ENCODE measurements around the gene COG1. TPM values are rescaled to one million over a fixed set of nuclear protein-coding genes. Genes with fewer than 3 reads are reported as not detected.
"Not testable (repeated sequence)": the region's sequence is repeated elsewhere in the genome, so short reads cannot be mapped to it uniquely, and the experiment has no call there.

Gene COG1, protein sequence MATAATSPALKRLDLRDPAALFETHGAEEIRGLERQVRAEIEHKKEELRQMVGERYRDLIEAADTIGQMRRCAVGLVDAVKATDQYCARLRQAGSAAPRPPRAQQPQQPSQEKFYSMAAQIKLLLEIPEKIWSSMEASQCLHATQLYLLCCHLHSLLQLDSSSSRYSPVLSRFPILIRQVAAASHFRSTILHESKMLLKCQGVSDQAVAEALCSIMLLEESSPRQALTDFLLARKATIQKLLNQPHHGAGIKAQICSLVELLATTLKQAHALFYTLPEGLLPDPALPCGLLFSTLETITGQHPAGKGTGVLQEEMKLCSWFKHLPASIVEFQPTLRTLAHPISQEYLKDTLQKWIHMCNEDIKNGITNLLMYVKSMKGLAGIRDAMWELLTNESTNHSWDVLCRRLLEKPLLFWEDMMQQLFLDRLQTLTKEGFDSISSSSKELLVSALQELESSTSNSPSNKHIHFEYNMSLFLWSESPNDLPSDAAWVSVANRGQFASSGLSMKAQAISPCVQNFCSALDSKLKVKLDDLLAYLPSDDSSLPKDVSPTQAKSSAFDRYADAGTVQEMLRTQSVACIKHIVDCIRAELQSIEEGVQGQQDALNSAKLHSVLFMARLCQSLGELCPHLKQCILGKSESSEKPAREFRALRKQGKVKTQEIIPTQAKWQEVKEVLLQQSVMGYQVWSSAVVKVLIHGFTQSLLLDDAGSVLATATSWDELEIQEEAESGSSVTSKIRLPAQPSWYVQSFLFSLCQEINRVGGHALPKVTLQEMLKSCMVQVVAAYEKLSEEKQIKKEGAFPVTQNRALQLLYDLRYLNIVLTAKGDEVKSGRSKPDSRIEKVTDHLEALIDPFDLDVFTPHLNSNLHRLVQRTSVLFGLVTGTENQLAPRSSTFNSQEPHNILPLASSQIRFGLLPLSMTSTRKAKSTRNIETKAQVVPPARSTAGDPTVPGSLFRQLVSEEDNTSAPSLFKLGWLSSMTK
- 24.1 and 31.6 TPM in 2 replicates for total RNA-seq (2014; rRNA removed)
- percentile 91 among the genes with signal in this experiment for Bru-seq, nascent RNA
- percentile 88 among the genes with signal in this experiment for BruChase-seq, experiment 1, labeled RNA remaining after a 6-hour chase
- BruChase-seq, experiment 2, labeled RNA remaining after a 2-hour chase: percentile 90 among the genes with signal in this experiment
- long read RNA-seq, full-length matches to known transcripts: 184 of 340 reads
- long read RNA-seq, partial matches to known transcripts: 103 of 340 reads
- long read RNA-seq, other reads (novel, unspliced or antisense): 53 of 340 reads

- no peaks in the 10 kb centered on the region for H3K27me3 ChIP-seq (ENCODE audit: low read length)
- H3K4me3 ChIP-seq (ENCODE audit: low read length): peak within 1 kb of the TSS; percentile 82
- POLR2A ChIA-PET (ENCODE audit: unreplicated experiment): no interaction called here
- BruUV-seq (replicated peaks): no TSS peak
- peak within 1 kb of the TSS; percentile 83 for H3K27ac ChIP-seq (ENCODE audit: low read length)
- H3K9ac ChIP-seq (ENCODE audit: low read length): peak within 1 kb of the TSS; percentile 95
- TF ChIP-seq CTCF (conservative IDR thresholded peaks at IDR 0.05; ENCODE audit: low read depth, low read length) (no peak), EZH2phosphoT487 (IDR thresholded peaks at IDR 0.05; ENCODE audit: borderline replicate concordance, low read length) (no peak), EZH2 (IDR thresholded peaks at IDR 0.05; ENCODE audit: low read length, unreplicated experiment) (no peak)
- no peaks in the 10 kb centered on the region for H3K9me3 ChIP-seq (ENCODE audit: low read length)
- no peaks in the 10 kb centered on the region for H4K20me1 ChIP-seq (ENCODE audit: low read length)
- CTCF ChIA-PET: interaction anchor here (0.6 kb wide), 1 partner anchor 466 kb away, joined by 3 read pairs; no protein-coding TSS in a partner anchor
- DNase-seq (peak; percentile 94), ATAC-seq (peak; percentile 67)
- H3K9me2 ChIP-seq (replicated peaks; ENCODE audit: low read length): no peaks in the 10 kb centered on the region
- H3K4me1 ChIP-seq (ENCODE audit: insufficient read depth, low read length): peaks cover 17% of the 10 kb centered on the region
- H3K79me2 ChIP-seq (ENCODE audit: low read length): peaks cover 34% of the 10 kb centered on the region
- H3F3A ChIP-seq (ENCODE audit: low read length, unreplicated experiment): no peaks in the 10 kb centered on the region
- H2AFZ ChIP-seq (ENCODE audit: low read length): peak within 1 kb of the TSS; percentile 91
- peak within 1 kb of the TSS; percentile 93 for H3K4me2 ChIP-seq (ENCODE audit: low read length)
- intact Hi-C loops (cut with micrococcal nuclease): loop anchor here (2.0 to 5.0 kb wide), 2 partner anchors 40 to 119 kb away; partner anchors contain the start of gene CDC42EP4
- H3K36me3 ChIP-seq (ENCODE audit: low read depth, low read length): peaks cover 16% of the 10 kb centered on the region
These were observed at the start of gene COG1 for GRCh38 chr17:73192894-73193701. COG1 (plus strand) TSS chr17:73193055; CDS start chr17:73193070, 15 bp downstream.

DNA sequence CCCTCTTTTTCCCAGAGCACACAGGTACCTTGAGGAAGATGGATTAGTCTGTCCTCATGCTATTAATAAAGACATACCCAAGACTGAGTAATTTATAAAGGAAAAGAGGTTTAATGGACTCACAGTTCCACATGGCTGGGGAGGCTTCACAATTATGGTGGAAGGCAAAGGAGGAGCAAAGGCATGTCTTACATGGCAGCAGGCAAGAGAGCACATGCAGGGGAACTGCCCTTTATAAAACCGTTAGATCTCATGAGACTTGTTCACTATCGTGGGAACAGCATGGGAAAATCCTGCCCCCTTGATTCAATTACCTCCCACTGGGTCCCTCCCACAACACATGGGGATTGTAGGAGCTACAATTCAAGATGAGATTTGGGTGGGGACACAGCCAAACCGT lies 48.6 kb upstream of the COG1 start:
- H3K9ac ChIP-seq (ENCODE audit: low read length); H3K36me3 ChIP-seq (ENCODE audit: low read depth, low read length); H3K4me2 ChIP-seq (ENCODE audit: low read length); CTCF ChIA-PET; H3K4me3 ChIP-seq (ENCODE audit: low read length); H3K27ac ChIP-seq (ENCODE audit: low read length); H3K27me3 ChIP-seq (ENCODE audit: low read length); H3K4me1 ChIP-seq (ENCODE audit: insufficient read depth, low read length); H3K9me3 ChIP-seq (ENCODE audit: low read length); ATAC-seq; H2AFZ ChIP-seq (ENCODE audit: low read length); H3K9me2 ChIP-seq (replicated peaks; ENCODE audit: low read length); POLR2A ChIA-PET (ENCODE audit: unreplicated experiment); BruUV-seq (replicated peaks); intact Hi-C loops (cut with micrococcal nuclease); DNase-seq; H3F3A ChIP-seq (ENCODE audit: low read length, unreplicated experiment); H3K79me2 ChIP-seq (ENCODE audit: low read length); H4K20me1 ChIP-seq (ENCODE audit: low read length): not testable (repeated sequence)
